HG03159 (cell line): Measurements from ENCODE around the gene CKS2.
A peak's percentile ranks its signal among the peaks of the same experiment; 100 is the strongest.
"Not testable (repeated sequence)": the region's sequence is repeated elsewhere in the genome, so short reads cannot be mapped to it uniquely, and the experiment has no call there.

ENCODE experiments used
- ATAC-seq: cut with Tn5 transposase; IDR thresholded peaks from one replicate; pipeline ENCODE4 v1.9.1; 2021; ENCODE audit warnings: mild to moderate bottlenecking, moderate library complexity; ENCODE audit not compliant: unreplicated experiment

Gene CKS2

GRCh38 chr9:89310475-89311345, at the start of gene CKS2:
TSS of gene CKS2 (plus strand) at chr9:89311195. CDS start at chr9:89311293, 98 bp downstream.
- peak; percentile 90 for ATAC-seq

- ATAC-seq: no peak
These were observed 37.3 kb upstream of the CKS2 start for GRCh38 chr9:89273528-89274279.

- ATAC-seq: no peak
These were observed 36.2 kb upstream of the CKS2 start for GRCh38 chr9:89274838-89275237.

GRCh38 chr9:89276040-89276439, 35.0 kb upstream of the CKS2 start:
- ATAC-seq: not testable (repeated sequence)

GRCh38 chr9:89277043-89277442, 34.0 kb upstream of the CKS2 start:
- no peak for ATAC-seq

GRCh38 chr9:89277454-89277853, 33.5 kb upstream of the CKS2 start:
- no peak for ATAC-seq

- ATAC-seq: no peak
These were observed 32.4 kb upstream of the CKS2 start for GRCh38 chr9:89278551-89278950.

- ATAC-seq: peak; percentile 66
These were observed 31.8 kb upstream of the CKS2 start for GRCh38 chr9:89278997-89279739.

GRCh38 chr9:89281106-89281505, 29.9 kb upstream of the CKS2 start:
- ATAC-seq: no peak

- ATAC-seq: not testable (repeated sequence)
These were observed 28.6 kb upstream of the CKS2 start for GRCh38 chr9:89282248-89282968.

GRCh38 chr9:89284076-89284475, 26.9 kb upstream of the CKS2 start:
- ATAC-seq: no peak

- ATAC-seq: no peak
These were observed 19.3 kb upstream of the CKS2 start for GRCh38 chr9:89291741-89292140.

- no peak for ATAC-seq
These were observed 18.0 kb upstream of the CKS2 start for GRCh38 chr9:89293014-89293413.

- ATAC-seq: no peak
These were observed 15.6 kb upstream of the CKS2 start for GRCh38 chr9:89295400-89295799.

- ATAC-seq: not testable (repeated sequence)
These were observed 9.0 kb upstream of the CKS2 start for GRCh38 chr9:89301996-89302395.

GRCh38 chr9:89304020-89304833, 6.8 kb upstream of the CKS2 start:
- no peak for ATAC-seq

- no peak for ATAC-seq
These were observed 6.2 kb upstream of the CKS2 start for GRCh38 chr9:89304834-89305188.

GRCh38 chr9:89305868-89306267, 5.1 kb upstream of the CKS2 start:
- no peak for ATAC-seq

- ATAC-seq: no peak
These were observed 1.8 kb upstream of the CKS2 start for GRCh38 chr9:89309166-89309565.
